Measurements from ENCODE around the gene ZNF618.

The ZNF618 gene

DNA sequence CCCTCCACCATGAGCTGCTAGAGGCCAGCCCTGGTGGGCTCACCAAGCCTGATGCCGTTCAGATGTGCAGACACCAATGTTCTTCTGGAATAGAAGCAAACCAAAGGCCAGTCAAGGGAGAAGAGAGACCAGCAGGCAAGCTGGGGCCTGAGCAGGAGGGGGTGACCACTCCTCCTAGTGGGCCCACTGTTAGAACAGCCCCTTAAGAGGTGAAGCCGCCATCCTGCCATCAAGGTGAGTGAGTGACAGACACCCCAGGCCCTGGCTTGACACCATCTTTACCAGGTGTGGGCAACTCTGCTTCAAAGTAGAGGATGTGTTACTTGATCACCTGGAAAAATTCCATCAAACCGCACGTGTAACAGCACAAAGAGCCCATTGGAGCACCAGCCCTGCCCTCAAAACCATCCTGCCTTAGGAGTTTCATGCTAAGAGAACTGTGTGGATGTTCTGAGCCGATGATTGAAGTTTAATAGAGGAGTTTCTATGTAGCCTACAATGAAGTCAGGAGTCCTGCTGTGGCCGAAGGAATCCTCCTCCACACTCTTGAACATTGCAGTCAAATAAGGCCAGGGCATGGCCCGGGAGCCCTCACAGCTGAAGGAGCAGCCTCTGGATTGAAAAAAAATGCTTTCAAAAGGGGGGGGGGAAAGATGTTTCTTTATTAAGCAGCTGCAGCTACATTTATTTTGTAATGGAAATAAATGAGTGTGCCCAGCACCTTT is 181.2 kb downstream of the ZNF618 start:
- TF ChIP-seq, protein P1, sequence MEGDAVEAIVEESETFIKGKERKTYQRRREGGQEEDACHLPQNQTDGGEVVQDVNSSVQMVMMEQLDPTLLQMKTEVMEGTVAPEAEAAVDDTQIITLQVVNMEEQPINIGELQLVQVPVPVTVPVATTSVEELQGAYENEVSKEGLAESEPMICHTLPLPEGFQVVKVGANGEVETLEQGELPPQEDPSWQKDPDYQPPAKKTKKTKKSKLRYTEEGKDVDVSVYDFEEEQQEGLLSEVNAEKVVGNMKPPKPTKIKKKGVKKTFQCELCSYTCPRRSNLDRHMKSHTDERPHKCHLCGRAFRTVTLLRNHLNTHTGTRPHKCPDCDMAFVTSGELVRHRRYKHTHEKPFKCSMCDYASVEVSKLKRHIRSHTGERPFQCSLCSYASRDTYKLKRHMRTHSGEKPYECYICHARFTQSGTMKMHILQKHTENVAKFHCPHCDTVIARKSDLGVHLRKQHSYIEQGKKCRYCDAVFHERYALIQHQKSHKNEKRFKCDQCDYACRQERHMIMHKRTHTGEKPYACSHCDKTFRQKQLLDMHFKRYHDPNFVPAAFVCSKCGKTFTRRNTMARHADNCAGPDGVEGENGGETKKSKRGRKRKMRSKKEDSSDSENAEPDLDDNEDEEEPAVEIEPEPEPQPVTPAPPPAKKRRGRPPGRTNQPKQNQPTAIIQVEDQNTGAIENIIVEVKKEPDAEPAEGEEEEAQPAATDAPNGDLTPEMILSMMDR (IDR thresholded peaks at IDR 0.05; ENCODE audit: insufficient read depth, missing control alignments): no peak
- DNase-seq (ENCODE audit: insufficient read length, low spot score) (no peak), FAIRE-seq (no peak)

DNA sequence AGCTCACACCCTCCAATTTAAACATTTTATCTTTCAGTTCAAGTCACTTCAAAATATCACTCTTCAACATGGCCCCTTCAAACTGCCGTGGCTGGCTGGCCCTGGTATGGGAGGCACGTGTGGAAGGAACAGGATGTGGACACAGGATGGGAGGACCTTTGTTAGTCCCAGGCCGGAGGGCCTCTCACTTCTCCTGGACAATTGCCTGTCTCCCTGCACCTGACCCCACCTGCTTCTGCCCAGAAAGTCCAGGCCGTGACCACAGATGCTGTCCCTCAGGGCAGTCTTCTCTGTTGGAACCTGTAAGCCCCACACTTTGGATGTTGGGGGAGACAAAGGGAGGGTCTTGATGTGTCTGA is 182.6 kb downstream of the ZNF618 start:
- TF ChIP-seq, protein P1 (IDR thresholded peaks at IDR 0.05; ENCODE audit: insufficient read depth, missing control alignments): no peak
- DNase-seq (ENCODE audit: insufficient read length, low spot score) (no peak), FAIRE-seq (no peak)

DNA sequence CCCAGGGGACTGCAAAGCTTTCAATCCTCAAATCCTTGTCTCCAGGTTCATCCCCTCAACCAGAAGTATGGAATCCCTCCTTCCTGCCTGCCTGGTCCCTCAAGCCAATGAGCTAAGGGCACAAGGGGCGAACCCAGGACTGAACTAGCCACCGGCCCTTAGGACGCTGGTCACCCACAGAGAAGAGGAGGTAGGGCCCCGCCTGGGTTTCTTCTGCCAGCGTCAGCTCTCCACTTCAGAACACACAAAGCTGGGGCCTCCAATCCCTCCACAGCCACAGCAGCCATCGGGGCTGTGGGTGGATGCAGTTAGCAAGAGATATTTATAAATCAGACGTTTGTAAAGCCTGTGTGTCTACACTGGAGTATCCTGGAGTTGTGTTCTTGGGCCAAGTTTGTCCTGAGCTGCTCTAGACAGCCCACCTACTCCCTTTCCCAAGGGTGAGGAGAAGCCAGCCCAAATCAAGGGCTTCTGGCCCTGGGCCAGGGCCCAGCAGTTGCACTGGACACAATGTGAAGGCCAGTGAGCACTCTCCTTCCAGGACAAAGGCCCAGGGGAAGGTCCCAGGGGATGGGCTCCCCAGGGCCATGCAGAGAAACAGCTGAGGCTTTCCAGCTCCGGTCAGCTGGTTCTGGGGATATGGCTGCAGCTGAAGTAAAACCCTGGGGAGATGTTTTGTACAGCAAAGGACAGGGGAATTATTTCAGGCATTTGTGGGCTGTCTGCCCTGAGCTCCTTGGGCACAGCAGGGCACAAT is 183.1 kb downstream of the ZNF618 start:
- DNase-seq (ENCODE audit: insufficient read length, low spot score) (no peak), FAIRE-seq (no peak)
- TF ChIP-seq, protein P1 (IDR thresholded peaks at IDR 0.05; ENCODE audit: insufficient read depth, missing control alignments): no peak

DNA sequence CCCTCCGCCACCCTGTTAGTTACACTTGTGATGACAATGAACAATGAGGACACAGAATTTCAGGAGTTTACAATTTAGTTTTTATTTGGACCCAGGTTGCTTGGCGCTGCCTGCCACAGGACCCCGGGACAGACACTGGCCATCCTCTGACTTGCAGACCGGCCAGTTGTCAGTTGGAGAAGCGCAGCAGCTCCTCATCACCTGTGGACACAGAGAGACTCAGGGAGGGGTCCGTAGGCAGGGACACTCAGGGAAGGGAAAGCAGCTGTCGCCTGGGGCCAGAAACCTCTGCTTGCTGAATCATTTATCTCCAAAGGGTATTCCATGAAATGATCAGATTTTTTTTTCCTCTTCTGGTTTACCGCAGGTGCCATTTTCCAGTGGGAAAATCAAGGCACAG is 184.0 kb downstream of the ZNF618 start:
- DNase-seq (ENCODE audit: insufficient read length, low spot score) (no peak), FAIRE-seq (no peak)
- TF ChIP-seq, protein P1 (IDR thresholded peaks at IDR 0.05; ENCODE audit: insufficient read depth, missing control alignments): no peak

DNA sequence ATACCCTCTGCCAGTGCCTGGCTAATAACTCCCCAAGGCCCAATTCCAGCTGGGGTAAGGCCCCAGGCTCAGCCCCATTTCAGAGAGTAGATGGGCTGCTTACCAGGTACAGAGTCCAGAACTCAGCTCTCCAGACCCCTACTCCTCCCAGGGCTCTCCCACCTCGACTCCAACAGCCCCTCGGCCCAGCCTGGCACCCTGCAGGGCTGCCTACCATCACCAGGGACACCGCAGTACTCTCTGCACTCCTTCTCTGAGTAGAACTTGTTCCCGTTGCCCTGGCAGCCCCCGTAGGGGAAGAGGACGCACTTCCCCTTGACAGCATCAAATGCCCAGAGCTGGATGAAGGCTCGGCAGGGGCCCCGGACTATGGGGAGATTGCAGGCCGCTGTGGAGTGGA is 184.6 kb downstream of the ZNF618 start:
- TF ChIP-seq, protein P1 (IDR thresholded peaks at IDR 0.05; ENCODE audit: insufficient read depth, missing control alignments): no peak

DNA sequence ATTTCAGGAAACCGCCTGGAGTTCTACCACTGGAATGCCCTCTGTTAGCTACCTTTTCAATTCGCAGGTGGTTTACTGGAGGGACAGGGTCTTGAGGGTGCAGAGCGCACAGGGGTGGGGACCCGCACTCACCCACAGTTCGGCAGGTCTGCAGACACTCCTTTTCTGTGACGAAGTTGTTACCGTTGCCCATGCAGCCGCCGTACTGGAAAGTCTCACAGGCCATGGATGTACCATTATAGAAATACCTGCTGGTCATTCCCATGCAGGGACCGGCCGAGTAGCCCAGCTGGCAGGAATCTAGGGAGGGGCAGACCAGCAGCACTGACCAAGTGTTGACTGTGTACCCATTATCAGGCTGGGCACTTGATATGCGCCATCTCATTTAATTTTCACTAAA is 185.2 kb downstream of the ZNF618 start:
- FAIRE-seq: no peak
- TF ChIP-seq, protein P1 (IDR thresholded peaks at IDR 0.05; ENCODE audit: insufficient read depth, missing control alignments): no peak

More for the DNA sequence above, 184.6 kb downstream of the ZNF618 start:
- FAIRE-seq: no peak
- DNase-seq (ENCODE audit: insufficient read length, low spot score): no peak

More for the DNA sequence above, 185.2 kb downstream of the ZNF618 start:
- no peak for DNase-seq (ENCODE audit: insufficient read length, low spot score)
